ENCODE results near the gene GPC5.
"Not testable (repeated sequence)": the region's sequence is repeated elsewhere in the genome, so short reads cannot be mapped to it uniquely, and the experiment has no call there.

The GPC5 gene

GRCh38 chr13:91726671-91727070 lies 328.2 kb downstream of the GPC5 start:
- DNase-seq, result no peak

DNA sequence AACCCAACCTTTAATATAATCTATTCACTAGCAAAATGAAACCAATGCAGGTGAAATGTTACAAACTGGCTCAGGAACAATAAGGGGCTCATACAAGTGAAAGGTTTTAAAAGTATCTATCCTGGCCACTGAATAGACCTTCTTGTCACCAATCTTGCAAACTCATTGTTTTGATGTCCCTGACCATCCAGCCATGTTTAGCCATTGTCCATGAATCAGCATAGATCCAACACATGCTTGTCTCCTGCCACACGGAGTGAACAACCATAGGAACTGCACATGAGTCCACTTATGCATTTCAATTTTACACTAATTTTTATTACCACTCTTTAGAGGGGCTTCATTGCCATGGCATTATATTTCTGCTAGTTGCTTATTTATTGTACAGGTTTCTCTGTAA lies 331.4 kb downstream of the GPC5 start:
- no peak for DNase-seq

DNA sequence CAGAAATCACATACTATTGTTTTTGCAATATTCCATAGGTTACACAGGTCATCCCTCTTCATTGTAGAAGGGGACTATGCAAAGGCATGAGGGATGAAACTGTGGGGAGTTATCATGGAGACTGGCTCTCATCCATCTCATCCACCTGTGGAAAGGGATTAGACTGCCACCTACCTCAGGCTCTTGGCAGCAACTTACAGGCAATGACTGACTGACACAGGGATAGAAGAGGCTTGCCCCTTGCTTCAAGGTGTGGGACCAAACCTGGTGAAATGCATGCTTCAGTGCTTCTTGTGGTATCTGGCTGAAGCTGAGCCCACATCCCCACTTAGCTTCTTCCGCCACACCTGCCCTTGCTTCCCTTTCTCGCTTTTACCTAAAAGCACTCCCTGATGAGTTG lies 341.3 kb downstream of the GPC5 start:
- DNase-seq, result no peak

- DNase-seq, result peak; percentile 55
These were observed 342.3 kb downstream of the GPC5 start for GRCh38 chr13:91740756-91741155.

GRCh38 chr13:91741925-91742324 lies 343.5 kb downstream of the GPC5 start:
- DNase-seq, result no peak

- no peak for DNase-seq
These were observed 345.9 kb downstream of the GPC5 start for GRCh38 chr13:91744284-91744683.

GRCh38 chr13:91745967-91746366 lies 347.5 kb downstream of the GPC5 start:
- DNase-seq, result no peak

DNA sequence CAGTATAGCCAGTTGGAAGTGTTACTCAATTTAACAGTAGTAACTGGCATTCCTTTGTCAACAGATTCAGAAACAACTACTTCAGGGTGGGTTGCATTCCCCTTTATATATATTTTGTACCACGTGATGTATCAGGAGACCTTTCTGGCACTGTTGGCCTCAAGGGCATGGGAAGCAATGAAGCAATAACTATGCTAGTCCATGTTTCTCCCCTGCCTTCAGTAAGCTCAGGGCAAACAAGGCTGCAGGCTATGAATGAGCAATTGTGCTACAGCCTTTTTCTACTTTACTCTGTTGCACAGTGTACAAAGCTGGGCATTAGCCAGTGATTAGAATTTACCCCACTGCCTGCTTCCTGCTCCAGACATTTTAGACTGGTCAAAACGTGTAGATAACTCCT lies 348.8 kb downstream of the GPC5 start:
- DNase-seq, result no peak

GRCh38 chr13:91748416-91749089 lies 350.1 kb downstream of the GPC5 start:
- no peak for DNase-seq

GRCh38 chr13:91758724-91759123 lies 360.3 kb downstream of the GPC5 start:
- no peak for DNase-seq

DNA sequence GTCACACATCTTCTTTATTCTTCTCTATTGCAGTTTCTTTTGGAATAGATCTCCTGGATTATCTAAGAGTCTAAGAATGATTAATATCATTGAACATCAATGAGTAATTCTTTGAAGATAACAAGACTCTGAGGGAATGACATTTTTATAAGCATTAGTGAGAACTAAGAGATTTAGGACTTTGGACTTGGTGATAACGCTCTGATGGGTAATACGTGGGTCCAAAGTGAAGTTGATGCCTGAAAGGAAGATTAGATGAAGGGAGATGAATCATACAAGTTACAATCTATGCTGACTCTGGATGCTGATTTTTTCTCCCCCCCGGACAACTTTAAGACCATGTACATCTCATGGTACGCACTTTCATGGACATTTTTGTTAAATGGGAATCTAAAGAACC lies 364.5 kb downstream of the GPC5 start:
- no peak for DNase-seq

DNA sequence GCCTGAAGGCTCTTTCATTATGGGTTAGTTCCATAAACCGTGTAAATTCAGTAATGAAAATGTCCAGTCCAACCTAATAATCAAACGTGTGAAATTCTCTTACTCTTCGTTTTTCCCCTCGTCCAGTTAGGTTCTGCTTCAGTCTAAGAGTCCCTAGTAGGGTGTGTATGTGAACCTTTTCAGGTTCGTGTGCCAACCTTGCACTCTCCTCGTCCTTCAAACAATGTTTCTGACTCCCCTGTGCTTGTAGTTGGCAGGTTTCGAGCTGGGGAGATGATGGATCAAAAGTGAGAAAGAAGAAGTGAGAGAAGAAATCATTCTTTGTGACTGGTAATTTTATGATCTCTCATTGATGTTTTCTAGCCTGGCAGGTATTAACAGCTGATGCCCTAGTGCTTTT lies 366.1 kb downstream of the GPC5 start:
- DNase-seq, result no peak

- DNase-seq, result no peak
These were observed 369.2 kb downstream of the GPC5 start for GRCh38 chr13:91767651-91768050.

- DNase-seq, result no peak
These were observed 370.3 kb downstream of the GPC5 start for GRCh38 chr13:91768746-91769145.

DNA sequence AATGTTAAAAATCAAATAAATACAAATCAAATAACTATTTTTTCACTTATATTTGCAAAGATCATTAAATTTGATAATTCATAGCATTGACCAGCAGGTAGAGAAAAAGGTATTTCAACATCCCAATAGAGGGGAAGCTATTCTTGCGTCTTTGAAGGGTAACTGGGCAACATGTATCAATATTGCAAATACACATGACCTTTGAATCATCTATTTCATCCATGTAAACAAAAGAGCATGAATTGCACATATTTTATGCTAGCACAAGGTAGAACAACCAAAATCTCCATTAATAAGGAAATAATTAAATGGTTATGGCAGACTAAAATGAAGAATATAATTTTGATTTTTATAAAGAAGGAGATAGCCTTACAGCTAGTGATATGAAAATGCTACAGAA lies 372.8 kb downstream of the GPC5 start:
- DNase-seq, result no peak

DNA sequence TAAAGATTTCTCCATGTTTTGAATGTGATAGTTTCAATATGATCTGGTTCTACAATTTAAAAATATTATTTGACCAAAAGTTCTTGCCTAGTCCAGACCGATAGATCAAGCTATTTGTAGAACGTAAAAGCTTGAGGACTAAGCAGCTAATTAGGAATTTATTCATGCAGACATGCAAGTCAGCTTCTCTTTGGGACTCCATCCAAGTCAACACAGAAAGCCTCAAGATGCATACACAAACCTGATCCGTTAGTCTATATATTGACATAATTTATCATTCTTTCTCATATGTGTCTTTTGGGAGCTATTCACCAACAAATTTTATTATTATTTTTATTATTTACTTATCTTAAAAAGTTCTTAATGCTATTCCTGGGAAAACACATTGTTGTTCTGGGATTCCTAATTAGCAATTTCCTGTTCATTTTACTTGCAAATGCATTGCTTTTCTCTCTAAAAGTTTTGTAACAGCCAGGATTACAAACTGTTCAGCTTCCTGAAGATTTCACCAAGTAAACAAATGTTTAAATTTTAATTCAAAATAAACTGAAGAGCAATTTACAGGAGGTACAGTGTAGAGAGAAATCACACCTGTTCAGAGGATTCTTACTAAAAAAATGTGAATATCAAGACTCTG lies 375.3 kb downstream of the GPC5 start:
- DNase-seq, result no peak

GRCh38 chr13:91774397-91774796 lies 376.0 kb downstream of the GPC5 start:
- DNase-seq, result no peak

- no peak for DNase-seq
These were observed 378.3 kb downstream of the GPC5 start for GRCh38 chr13:91776611-91777193.

- no peak for DNase-seq
These were observed 379.7 kb downstream of the GPC5 start for GRCh38 chr13:91778123-91778522.

- DNase-seq, result not testable (repeated sequence)
These were observed 383.7 kb downstream of the GPC5 start for GRCh38 chr13:91781982-91782691.

GRCh38 chr13:91785431-91786119 lies 387.2 kb downstream of the GPC5 start:
- DNase-seq, result no peak

DNA sequence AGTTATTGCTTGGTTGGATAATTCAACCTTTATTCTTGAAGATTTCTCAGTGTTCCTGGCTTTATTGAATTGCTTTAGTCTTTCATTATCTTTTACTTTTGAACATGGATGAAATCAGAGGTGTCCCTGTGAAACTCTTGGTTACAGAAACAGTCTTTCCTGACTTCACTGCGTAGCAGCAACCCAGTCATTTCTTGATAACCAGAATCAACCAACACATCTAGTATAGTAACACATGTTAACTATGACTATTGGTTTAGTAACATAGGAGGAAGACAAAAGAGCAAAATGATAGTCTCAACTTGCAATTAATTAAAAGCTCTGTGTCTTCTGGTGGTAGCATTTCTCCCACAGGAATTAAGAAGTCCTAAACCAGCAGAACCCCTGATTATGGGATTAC lies 393.6 kb downstream of the GPC5 start:
- no peak for DNase-seq

DNA sequence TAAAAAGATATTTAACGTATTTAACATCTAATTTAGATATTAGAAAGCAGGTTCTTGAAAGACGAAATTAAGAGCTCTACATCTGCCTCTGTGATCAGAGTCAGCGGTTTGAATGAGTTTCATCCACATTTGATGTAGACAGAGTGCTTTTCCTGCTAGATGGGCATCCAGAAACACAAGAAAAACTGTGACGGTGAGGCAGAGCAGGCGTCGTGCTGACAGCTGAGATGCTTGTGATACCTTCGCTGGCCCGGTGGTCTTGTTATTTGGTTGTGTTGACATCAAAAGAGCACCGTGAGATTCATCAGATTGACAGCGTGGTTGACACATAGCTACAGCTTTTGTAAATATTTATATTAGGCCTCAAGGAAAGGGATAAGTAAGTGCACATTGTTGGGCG lies 399.1 kb downstream of the GPC5 start:
- DNase-seq, result no peak
